HUES6 (cell line): ENCODE measurements around the gene SLCO1A2.

Source experiments
- H3K27ac ChIP-seq: 2 replicates; pipeline ENCODE4 v1.7.0; 2013; ENCODE audit warnings: low read depth, mild to moderate bottlenecking, low read length, inconsistent platforms
- H3K27me3 ChIP-seq: 2 replicates; pipeline ENCODE4 v1.6.1; 2013; ENCODE audit warnings: low read length; ENCODE audit not compliant: control insufficient read depth, insufficient read depth
- H3K36me3 ChIP-seq: 2 replicates; pipeline ENCODE4 v1.6.1; 2013; ENCODE audit warnings: low read length; ENCODE audit not compliant: control insufficient read depth, insufficient read depth
- H3K4me1 ChIP-seq: 2 replicates; pipeline ENCODE4 v1.6.1; 2013; ENCODE audit warnings: low read length; ENCODE audit not compliant: control insufficient read depth, insufficient read depth
- H3K4me3 ChIP-seq: 2 replicates; pipeline ENCODE4 v1.5.1; 2013; ENCODE audit warnings: low read depth, low read length
- H3K9ac ChIP-seq: one replicate; pipeline ENCODE4 v1.6.1; 2013; ENCODE audit warnings: mild to moderate bottlenecking, low read length
- H3K9me3 ChIP-seq: 2 replicates; pipeline ENCODE4 v1.6.1; 2013; ENCODE audit warnings: low read depth, low read length; ENCODE audit not compliant: control insufficient read depth, insufficient read depth

Gene SLCO1A2

DNA sequence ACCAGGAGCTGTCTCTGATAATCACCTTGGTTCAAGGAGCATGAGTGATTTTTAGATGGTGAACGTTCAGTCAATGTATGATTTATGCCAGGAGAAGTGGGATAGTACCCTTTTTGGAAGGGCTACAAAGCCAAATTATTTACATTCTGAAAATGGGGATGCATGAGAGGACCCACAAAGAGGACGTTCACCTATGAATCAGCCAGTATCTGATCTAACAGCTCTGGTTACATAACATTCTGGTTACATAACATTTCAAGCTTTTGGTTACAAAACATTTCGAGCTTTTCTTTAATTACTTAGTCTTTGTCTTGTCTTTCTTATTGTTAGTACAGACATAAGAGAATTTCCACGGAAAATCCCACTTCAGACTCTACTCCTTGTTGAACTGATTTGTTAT lies 68.8 kb downstream of the SLCO1A2 start:
- H3K36me3 ChIP-seq: no peaks in the 10 kb centered on the region
- peaks cover 8% of the 10 kb centered on the region; the same call in 1 of the 2 replicates for H3K9me3 ChIP-seq
- no peak overlapping the region for H3K9ac ChIP-seq
- no peaks in the 10 kb centered on the region for H3K27me3 ChIP-seq
- H3K27ac ChIP-seq: no peak overlapping the region
- H3K4me1 ChIP-seq: no peaks in the 10 kb centered on the region
- H3K4me3 ChIP-seq: no peak overlapping the region

DNA sequence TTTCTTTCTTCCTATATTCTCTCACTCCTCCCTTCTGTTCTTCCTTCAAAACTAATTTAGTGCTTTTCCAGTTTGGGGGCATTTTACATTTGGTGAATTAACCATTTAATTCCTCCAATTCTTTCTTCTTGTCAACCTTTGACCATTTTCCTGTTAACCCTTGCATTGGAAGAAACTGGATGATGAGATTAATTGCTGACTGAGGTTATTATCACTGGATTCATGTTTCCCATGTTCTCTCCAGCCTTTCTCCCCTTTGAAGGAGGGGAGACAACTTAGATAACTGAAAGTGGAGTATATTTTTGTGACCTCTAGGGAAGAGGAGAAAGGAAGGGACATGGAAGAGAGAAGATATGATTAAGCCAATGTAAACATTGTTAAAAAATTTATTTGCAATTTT lies 70.5 kb downstream of the SLCO1A2 start:
- peaks cover 15% of the 10 kb centered on the region for H3K9me3 ChIP-seq
- no peaks in the 10 kb centered on the region for H3K4me1 ChIP-seq
- H3K9ac ChIP-seq: no peak overlapping the region
- no peak overlapping the region for H3K27ac ChIP-seq
- no peaks in the 10 kb centered on the region for H3K36me3 ChIP-seq
- no peaks in the 10 kb centered on the region for H3K27me3 ChIP-seq
- H3K4me3 ChIP-seq: no peak overlapping the region

DNA sequence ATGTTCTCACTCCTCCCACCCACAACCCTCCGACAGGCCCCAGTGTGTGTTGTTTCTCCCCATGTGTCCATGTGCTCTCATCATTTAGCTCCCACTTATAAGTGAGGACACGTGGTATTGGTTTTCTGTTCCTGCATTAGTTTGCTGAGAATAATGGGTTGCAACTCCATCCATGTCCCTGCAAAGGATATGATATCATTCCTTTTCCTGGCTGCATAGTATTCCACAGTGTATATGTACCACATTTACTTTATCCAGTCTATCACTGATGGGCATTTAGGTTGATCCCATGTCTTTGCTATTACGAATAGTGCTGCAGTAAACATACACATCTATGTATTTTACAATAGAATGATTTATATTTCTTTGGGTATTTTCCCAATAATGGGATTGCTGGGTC lies 77.5 kb downstream of the SLCO1A2 start:
- Histone ChIP-seq H3K27me3 (no peaks in the 10 kb centered on the region), H3K27ac (no peak overlapping the region), H3K4me1 (no peaks in the 10 kb centered on the region), H3K9ac (no peak overlapping the region), H3K4me3 (no peak overlapping the region), H3K9me3 (peaks cover 13% of the 10 kb centered on the region; the same call in 1 of the 2 replicates), H3K36me3 (no peaks in the 10 kb centered on the region)

DNA sequence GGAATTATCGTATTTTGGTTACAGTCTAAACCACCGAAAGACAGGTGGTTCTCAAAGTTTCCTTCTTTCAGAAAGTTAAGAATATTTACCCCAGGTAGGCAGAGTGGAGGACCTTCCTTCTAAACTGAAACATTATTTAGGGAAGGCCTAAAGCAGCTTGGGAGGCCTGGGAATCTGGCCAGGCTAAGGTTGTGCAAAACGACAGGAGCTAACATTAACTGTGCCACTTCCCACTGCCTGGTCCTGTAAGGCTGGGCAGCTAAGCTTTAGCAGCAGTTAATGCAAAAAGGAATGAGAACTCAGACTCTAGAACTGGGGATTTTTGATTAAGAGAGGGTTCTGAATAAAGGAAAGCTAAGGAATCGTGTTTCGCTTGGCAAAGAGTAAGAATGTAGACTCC lies 82.6 kb downstream of the SLCO1A2 start:
- Histone ChIP-seq H3K9me3 (peaks cover 1% of the 10 kb centered on the region; the same call in 1 of the 2 replicates), H3K4me1 (no peaks in the 10 kb centered on the region), H3K36me3 (no peaks in the 10 kb centered on the region), H3K9ac (no peak overlapping the region), H3K27ac (no peak overlapping the region), H3K4me3 (no peak overlapping the region), H3K27me3 (no peaks in the 10 kb centered on the region)

DNA sequence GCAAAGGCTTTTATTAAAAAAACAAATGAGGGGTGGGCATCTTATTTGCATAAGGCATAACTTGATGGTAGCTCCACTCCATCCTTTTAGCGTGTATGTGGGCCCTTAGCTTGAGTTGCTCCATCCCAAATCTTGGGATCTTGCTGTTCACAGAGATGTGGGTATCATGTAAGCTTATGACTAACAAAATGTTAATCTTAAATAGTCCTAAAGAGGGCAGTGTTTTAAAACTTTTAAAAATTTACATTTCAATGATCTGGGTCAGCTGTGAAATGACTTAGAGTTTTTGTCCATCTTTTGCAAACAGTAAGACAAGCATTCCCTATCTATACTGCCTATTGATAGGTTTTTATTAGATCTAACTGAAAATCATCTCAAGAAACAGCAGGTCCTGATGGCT lies 86.0 kb downstream of the SLCO1A2 start:
- Histone ChIP-seq H3K9me3 (no peaks in the 10 kb centered on the region), H3K4me3 (no peak overlapping the region), H3K4me1 (no peaks in the 10 kb centered on the region), H3K27ac (no peak overlapping the region), H3K36me3 (no peaks in the 10 kb centered on the region), H3K27me3 (no peaks in the 10 kb centered on the region), H3K9ac (no peak overlapping the region)

DNA sequence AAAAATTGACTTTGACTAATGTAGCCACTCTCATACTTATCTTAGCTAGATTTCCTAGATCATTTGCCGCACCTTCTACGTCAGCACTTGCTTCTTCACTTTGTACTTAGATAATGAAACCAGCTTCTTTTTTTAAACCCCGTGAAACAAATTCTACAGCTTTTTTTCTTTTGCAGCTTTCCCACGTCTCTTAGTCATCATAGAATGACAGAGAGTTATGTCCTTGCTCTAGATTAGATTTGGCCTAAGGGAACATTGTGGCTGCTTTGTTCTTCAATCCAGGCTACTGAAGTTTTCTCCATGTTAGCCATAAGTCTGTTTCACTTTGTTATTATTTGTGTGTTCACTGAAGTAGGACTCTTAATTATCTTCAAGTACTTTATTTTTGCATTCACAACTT lies 94.9 kb downstream of the SLCO1A2 start:
- H3K9ac ChIP-seq: no peak overlapping the region
- no peaks in the 10 kb centered on the region for H3K36me3 ChIP-seq
- H3K9me3 ChIP-seq: no peaks in the 10 kb centered on the region
- H3K4me1 ChIP-seq: no peaks in the 10 kb centered on the region
- no peak overlapping the region for H3K4me3 ChIP-seq
- H3K27me3 ChIP-seq: no peaks in the 10 kb centered on the region
- no peak overlapping the region for H3K27ac ChIP-seq

DNA sequence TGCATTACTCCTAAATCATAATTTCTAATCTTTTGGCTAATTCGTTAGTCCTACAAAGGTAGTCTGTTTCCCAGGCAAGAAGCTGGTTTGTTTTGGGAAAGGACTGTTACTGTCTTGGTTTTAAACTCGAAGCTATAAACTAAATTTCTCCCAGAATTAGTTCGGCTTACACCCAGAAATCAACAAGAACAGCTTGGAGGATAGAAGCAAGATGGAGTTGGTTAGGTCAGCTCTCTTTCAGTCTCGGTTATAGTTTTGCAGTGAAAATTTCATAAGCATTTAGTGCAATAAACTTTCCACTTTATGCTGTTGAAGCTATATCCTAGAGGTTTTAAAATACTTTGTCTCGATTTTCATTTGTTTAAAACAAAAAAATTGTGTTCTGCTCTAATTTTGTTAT lies 100.3 kb downstream of the SLCO1A2 start:
- no peak overlapping the region for H3K4me3 ChIP-seq
- H3K9me3 ChIP-seq: no peaks in the 10 kb centered on the region; the same call in 1 of the 2 replicates
- no peak overlapping the region for H3K27ac ChIP-seq
- H3K4me1 ChIP-seq: no peaks in the 10 kb centered on the region
- H3K36me3 ChIP-seq: no peaks in the 10 kb centered on the region
- no peaks in the 10 kb centered on the region for H3K27me3 ChIP-seq
- no peak overlapping the region for H3K9ac ChIP-seq

DNA sequence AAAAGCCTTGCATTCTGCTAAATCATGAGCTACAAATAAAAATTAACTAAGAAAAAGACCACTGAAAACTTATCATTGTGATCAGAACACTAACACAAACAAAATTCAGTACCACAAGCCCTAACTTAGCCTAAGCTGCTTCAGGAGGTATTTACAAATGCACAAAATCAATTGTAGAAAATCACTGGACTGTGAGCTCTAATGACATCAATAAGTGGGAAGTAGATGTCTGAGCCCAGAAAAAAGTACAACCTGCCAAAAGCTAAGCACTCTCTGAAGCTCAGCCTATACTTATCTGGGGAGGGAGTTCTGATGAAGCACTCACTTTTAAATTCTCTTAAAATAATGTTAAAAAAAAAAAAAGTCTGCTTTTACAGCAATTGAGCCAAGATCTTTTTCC lies 110.8 kb downstream of the SLCO1A2 start:
- no peaks in the 10 kb centered on the region for H3K9me3 ChIP-seq
- no peak overlapping the region for H3K4me3 ChIP-seq
- H3K27me3 ChIP-seq: no peaks in the 10 kb centered on the region
- no peaks in the 10 kb centered on the region for H3K4me1 ChIP-seq
- H3K9ac ChIP-seq: no peak overlapping the region
- H3K36me3 ChIP-seq: no peaks in the 10 kb centered on the region
- no peak overlapping the region for H3K27ac ChIP-seq

DNA sequence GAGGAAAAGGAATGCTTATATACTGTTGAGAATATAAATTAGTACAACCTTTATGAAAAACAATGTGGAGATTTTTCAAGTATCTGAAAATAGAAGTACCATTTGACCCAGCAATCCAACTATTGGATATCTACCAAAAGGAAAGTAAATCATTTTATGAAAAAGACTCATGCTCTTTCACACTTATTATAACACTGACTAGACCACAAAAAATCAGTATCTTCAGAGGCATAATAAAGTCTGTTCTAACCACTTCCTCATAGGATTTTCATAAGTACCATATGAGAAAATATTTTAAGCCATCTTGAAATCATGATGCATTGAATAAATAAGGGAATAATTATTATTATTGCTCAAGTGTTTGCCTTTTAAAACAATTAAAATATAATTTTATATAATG lies 112.9 kb downstream of the SLCO1A2 start:
- no peak overlapping the region for H3K27ac ChIP-seq
- H3K36me3 ChIP-seq: no peaks in the 10 kb centered on the region
- H3K9ac ChIP-seq: no peak overlapping the region
- H3K9me3 ChIP-seq: no peaks in the 10 kb centered on the region
- H3K4me3 ChIP-seq: no peak overlapping the region
- H3K4me1 ChIP-seq: no peaks in the 10 kb centered on the region
- no peaks in the 10 kb centered on the region for H3K27me3 ChIP-seq

DNA sequence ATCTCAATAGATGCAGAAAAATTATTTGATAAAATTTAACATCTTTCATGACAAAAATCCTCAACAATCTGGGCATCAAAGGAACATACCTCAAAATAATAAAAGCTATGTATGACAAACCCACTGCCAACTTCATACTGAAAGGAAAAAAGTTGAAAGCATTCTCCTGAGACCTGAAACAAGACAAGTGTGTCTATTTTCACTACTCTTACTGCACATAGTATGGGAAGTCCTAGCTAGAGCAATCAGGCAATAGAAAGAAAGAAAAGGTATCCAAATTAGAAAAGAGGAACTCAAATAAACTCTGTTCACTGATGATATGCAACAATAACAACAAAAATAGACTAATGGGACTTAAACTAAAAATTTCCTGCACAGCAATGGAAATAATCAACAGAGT lies 113.6 kb downstream of the SLCO1A2 start:
- H3K27me3 ChIP-seq: no peaks in the 10 kb centered on the region
- H3K4me3 ChIP-seq: no peak overlapping the region
- no peaks in the 10 kb centered on the region for H3K36me3 ChIP-seq
- no peaks in the 10 kb centered on the region for H3K4me1 ChIP-seq
- no peak overlapping the region for H3K27ac ChIP-seq
- no peaks in the 10 kb centered on the region for H3K9me3 ChIP-seq
- H3K9ac ChIP-seq: no peak overlapping the region

DNA sequence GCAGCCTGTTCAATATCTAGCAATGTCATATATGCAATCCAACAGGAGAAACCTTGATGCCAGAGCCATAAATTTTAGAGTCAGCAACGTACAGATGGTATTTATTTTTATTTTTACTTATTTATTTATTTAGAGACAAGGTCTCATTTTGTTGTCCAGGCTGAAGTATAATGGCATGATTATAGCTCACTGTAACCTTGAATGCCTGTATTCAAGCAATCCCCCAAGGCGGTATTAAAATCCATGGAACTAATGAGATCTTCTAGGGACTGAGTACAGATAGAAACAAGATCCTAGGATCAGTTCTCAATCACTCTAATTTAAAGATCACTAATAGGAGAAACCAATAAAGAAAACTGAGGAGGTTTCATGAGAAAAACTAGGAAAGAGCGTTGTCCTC lies 114.5 kb downstream of the SLCO1A2 start:
- no peak overlapping the region for H3K27ac ChIP-seq
- H3K9me3 ChIP-seq: no peaks in the 10 kb centered on the region
- no peaks in the 10 kb centered on the region for H3K36me3 ChIP-seq
- no peak overlapping the region for H3K4me3 ChIP-seq
- no peak overlapping the region for H3K9ac ChIP-seq
- no peaks in the 10 kb centered on the region for H3K27me3 ChIP-seq
- no peaks in the 10 kb centered on the region for H3K4me1 ChIP-seq

DNA sequence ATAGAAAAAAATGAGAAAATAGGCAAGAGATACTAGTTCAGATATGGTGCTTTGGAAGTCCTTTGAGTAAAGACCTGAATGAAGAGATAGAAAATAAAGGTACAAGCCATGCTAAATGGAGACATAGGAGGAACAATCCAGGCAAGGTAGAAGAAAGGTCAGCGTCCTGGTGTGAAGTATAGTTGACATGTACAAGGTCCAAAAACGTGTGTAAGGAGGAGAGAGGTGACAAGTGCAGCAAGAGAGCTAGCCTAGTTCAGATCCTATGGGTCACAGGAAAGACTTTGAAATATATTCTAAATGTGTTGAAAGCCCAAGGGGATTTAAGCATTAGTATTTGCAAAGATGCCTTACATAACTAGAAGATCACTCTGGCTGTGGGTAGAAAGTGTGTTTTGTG lies 115.5 kb downstream of the SLCO1A2 start:
- H3K9me3 ChIP-seq: no peaks in the 10 kb centered on the region
- no peak overlapping the region for H3K27ac ChIP-seq
- H3K36me3 ChIP-seq: no peaks in the 10 kb centered on the region
- no peaks in the 10 kb centered on the region for H3K27me3 ChIP-seq
- H3K9ac ChIP-seq: no peak overlapping the region
- H3K4me3 ChIP-seq: no peak overlapping the region
- no peaks in the 10 kb centered on the region for H3K4me1 ChIP-seq
